ENCODE measurements around the gene NCOA1. TPM values are rescaled to one million over a fixed set of nuclear protein-coding genes. Genes with fewer than 3 reads are reported as not detected.
"Not testable (repeated sequence)": the region's sequence is repeated elsewhere in the genome, so short reads cannot be mapped to it uniquely, and the experiment has no call there.

NCOA1 gene
- total RNA-seq, 1 donor from 2014 or later, result 148 TPM

- no peak for DNase-seq
Measured at GRCh38 chr2:24508878-24509277, 17.8 kb downstream of the NCOA1 start.

- no peak for DNase-seq
Measured at GRCh38 chr2:24509425-24509824, 18.4 kb downstream of the NCOA1 start.

GRCh38 chr2:24509840-24510239, 18.8 kb downstream of the NCOA1 start:
- DNase-seq, result no peak

- DNase-seq, result no peak
Measured at GRCh38 chr2:24510771-24511170, 19.7 kb downstream of the NCOA1 start.

- no peak for DNase-seq
Measured at GRCh38 chr2:24511198-24511597, 20.1 kb downstream of the NCOA1 start.

GRCh38 chr2:24511894-24512293, 20.8 kb downstream of the NCOA1 start:
- no peak for DNase-seq

GRCh38 chr2:24512404-24512803, 21.4 kb downstream of the NCOA1 start:
- DNase-seq, result no peak

- DNase-seq, result no peak
Measured at GRCh38 chr2:24512831-24513230, 21.8 kb downstream of the NCOA1 start.

- no peak for DNase-seq
Measured at GRCh38 chr2:24513281-24514071, 22.4 kb downstream of the NCOA1 start.

GRCh38 chr2:24514820-24515219, 23.8 kb downstream of the NCOA1 start:
- no peak for DNase-seq

GRCh38 chr2:24515335-24515734, 24.3 kb downstream of the NCOA1 start:
- DNase-seq, result no peak

- no peak for DNase-seq
Measured at GRCh38 chr2:24515831-24516230, 24.8 kb downstream of the NCOA1 start.

- no peak for DNase-seq
Measured at GRCh38 chr2:24517247-24517646, 26.2 kb downstream of the NCOA1 start.

- no peak for DNase-seq
Measured at GRCh38 chr2:24520175-24520574, 29.1 kb downstream of the NCOA1 start.

- DNase-seq, result no peak
Measured at GRCh38 chr2:24521162-24521857, 30.3 kb downstream of the NCOA1 start.

GRCh38 chr2:24521975-24522639, 31.1 kb downstream of the NCOA1 start:
- DNase-seq, result no peak

- no peak for DNase-seq
Measured at GRCh38 chr2:24527536-24527935, 36.5 kb downstream of the NCOA1 start.

- DNase-seq, result no peak
Measured at GRCh38 chr2:24530796-24531195, 39.7 kb downstream of the NCOA1 start.

- DNase-seq, result not testable (repeated sequence)
Measured at GRCh38 chr2:24531610-24532009, 40.6 kb downstream of the NCOA1 start.

GRCh38 chr2:24532057-24532456, 41.0 kb downstream of the NCOA1 start:
- DNase-seq, result not testable (repeated sequence)

- DNase-seq, result not testable (repeated sequence)
Measured at GRCh38 chr2:24533574-24533973, 42.5 kb downstream of the NCOA1 start.

GRCh38 chr2:24538720-24539119, 47.7 kb downstream of the NCOA1 start:
- DNase-seq, result no peak

- DNase-seq, result no peak
Measured at GRCh38 chr2:24539258-24539657, 48.2 kb downstream of the NCOA1 start.

Measured in occipital lobe (tissue), 2 donors.